GM21825 (cell line): ENCODE measurements around the gene PPARGC1A.

ENCODE experiments used
- ATAC-seq: cut with Tn5 transposase; IDR thresholded peaks from one replicate; pipeline ENCODE4 v1.9.1; 2021; ENCODE audit warnings: mild to moderate bottlenecking, moderate library complexity; ENCODE audit not compliant: unreplicated experiment

The PPARGC1A gene

GRCh38 chr4:23779422-23779821, 110.4 kb downstream of the PPARGC1A start:
- ATAC-seq, result no peak

GRCh38 chr4:23775694-23776093, 114.2 kb downstream of the PPARGC1A start:
- no peak for ATAC-seq

- no peak for ATAC-seq
Observed at GRCh38 chr4:23774909-23775308, 114.9 kb downstream of the PPARGC1A start.

- no peak for ATAC-seq
Observed at GRCh38 chr4:23773884-23774636, 115.8 kb downstream of the PPARGC1A start.

- no peak for ATAC-seq
Observed at GRCh38 chr4:23770011-23770410, 119.8 kb downstream of the PPARGC1A start.

- no peak for ATAC-seq
Observed at GRCh38 chr4:23769406-23769805, 120.4 kb downstream of the PPARGC1A start.

- no peak for ATAC-seq
Observed at GRCh38 chr4:23768541-23768940, 121.3 kb downstream of the PPARGC1A start.

GRCh38 chr4:23766344-23766743, 123.5 kb downstream of the PPARGC1A start:
- ATAC-seq, result no peak

GRCh38 chr4:23763559-23763958, 126.3 kb downstream of the PPARGC1A start:
- ATAC-seq, result no peak

- ATAC-seq, result no peak
Observed at GRCh38 chr4:23762551-23762950, 127.3 kb downstream of the PPARGC1A start.

GRCh38 chr4:23759066-23759465, 130.8 kb downstream of the PPARGC1A start:
- ATAC-seq, result no peak

- ATAC-seq, result no peak
Observed at GRCh38 chr4:23754688-23755087, 135.2 kb downstream of the PPARGC1A start.

GRCh38 chr4:23750125-23750524, 139.7 kb downstream of the PPARGC1A start:
- no peak for ATAC-seq

- no peak for ATAC-seq
Observed at GRCh38 chr4:23747281-23747735, 142.5 kb downstream of the PPARGC1A start.

GRCh38 chr4:23746672-23747071, 143.2 kb downstream of the PPARGC1A start:
- ATAC-seq, result no peak

GRCh38 chr4:23746027-23746426, 143.8 kb downstream of the PPARGC1A start:
- no peak for ATAC-seq

GRCh38 chr4:23745377-23745776, 144.5 kb downstream of the PPARGC1A start:
- no peak for ATAC-seq
